Measurements from ENCODE around the gene ZNF697.
"Not testable (repeated sequence)": the region's sequence is repeated elsewhere in the genome, so short reads cannot be mapped to it uniquely, and the experiment has no call there.

Gene ZNF697

GRCh38 chr1:119647734-119648619 lies at the start of gene ZNF697:
ZNF697 (minus strand) TSS chr1:119648266; CDS start chr1:119626100, 22,166 bp downstream.
- peak; percentile 5 for DNase-seq (ENCODE audit: low spot score)

GRCh38 chr1:119697598-119697997 lies 49.5 kb upstream of the ZNF697 start:
- DNase-seq (ENCODE audit: low spot score): no peak

GRCh38 chr1:119696863-119697262 lies 48.8 kb upstream of the ZNF697 start:
- DNase-seq (ENCODE audit: low spot score): not testable (repeated sequence)

DNA sequence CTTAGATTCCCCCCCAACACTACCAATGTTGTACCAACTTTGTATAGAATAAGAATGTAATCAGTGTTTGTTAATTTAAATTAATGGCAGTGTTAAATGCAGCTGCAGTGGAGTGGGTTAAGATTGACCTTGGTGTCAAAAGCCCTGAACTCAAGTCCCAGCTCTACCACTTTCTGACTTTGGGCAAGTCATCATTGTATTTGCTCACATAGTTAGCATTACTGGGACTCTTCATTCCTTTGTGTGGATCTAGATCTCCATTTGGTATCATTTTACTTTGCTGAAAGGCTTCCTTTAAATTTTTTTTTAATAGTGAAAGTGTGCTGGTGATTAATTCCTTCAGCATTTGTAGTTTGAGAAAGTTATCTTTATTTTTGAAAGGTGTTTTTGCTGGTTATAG lies 41.4 kb upstream of the ZNF697 start:
- no peak for DNase-seq (ENCODE audit: low spot score)

- DNase-seq (ENCODE audit: low spot score): no peak
Measured at GRCh38 chr1:119688810-119689209, 40.7 kb upstream of the ZNF697 start.

DNA sequence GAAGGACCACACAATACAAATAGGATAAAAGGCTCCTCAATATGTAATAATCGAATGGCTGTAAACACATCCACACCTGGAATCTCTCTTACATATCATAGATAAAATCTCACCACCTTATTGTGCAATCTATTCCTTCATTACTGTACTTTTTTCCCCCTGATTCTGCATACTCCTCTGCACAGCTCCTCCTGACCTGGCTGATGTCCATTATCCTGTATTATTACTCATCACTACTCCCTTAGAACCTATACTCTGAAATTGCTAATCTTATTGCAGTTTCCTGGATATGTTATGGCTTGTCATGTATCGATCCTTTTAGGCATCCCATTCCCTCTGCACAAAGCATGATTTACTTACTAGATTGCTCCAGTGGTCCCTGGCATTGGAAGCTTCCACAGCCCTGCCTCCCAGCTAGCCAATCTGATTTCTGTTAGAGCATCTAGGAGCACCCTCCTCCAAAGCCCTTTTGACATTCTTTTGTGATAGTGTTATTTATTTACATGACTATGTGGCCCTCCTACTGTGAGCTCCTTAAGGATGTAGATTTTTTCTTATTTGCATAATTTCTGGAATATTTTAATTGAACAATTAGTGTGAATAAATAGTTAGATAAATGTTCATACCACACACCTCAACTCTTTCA lies 39.5 kb upstream of the ZNF697 start:
- no peak for DNase-seq (ENCODE audit: low spot score)

- no peak for DNase-seq (ENCODE audit: low spot score)
Measured at GRCh38 chr1:119686661-119687060, 38.6 kb upstream of the ZNF697 start.

DNA sequence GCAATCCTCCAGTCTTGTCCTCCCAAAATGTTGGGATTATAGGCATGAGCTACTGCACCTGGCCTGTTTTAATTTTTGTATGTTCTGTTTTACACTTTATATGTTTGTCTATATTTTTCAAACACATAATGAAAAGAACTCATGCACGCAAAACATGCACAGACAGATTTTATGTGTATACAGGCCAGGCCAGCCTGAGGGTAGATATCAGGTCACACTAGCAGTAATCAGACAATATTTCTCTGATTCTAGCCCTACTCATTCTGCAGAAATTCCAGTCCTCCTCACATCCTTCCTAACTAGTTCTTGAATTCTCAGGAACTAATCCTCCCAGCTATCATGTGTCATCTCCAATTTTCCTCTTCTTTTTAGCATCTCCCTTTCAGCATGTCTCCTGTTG lies 35.8 kb upstream of the ZNF697 start:
- DNase-seq (ENCODE audit: low spot score): no peak

DNA sequence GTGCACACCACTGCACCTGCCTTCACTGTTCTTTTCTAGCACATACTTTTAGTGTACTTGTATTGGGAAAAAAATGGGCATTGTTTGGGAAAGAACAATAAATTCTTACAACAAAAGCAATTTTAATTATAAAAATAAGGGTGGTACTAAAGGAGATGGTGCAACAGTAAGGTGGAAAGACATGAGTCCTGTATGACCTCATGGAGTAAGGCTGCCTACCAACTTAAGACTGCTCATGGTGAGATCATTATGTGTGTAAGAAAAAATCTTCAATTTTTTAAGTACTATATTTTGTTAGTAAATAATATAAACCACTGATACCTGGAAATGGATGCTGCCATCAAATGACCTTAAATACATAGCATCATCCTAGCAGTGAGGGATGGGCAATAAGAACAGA lies 34.1 kb upstream of the ZNF697 start:
- DNase-seq (ENCODE audit: low spot score): no peak

DNA sequence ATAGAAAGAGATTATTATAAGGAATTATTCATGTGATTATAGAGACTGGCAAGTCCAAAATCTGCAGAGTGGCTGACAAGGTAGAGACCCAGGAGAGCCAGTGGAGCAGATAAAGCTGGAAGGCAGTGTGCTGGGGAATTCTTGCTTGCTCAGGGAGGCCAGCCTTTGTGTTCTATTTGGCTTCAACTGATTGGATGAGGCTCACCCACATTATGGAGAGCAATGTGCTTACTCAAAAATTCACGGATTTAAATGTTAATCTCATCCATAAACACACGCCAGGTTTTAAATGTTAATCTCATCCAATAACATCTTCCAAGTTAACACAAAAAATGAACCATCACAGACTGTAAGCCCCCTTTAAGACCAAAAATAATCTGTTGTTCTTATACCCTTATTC lies 33.5 kb upstream of the ZNF697 start:
- no peak for DNase-seq (ENCODE audit: low spot score)

GRCh38 chr1:119680723-119681122 lies 32.7 kb upstream of the ZNF697 start:
- DNase-seq (ENCODE audit: low spot score): no peak

DNA sequence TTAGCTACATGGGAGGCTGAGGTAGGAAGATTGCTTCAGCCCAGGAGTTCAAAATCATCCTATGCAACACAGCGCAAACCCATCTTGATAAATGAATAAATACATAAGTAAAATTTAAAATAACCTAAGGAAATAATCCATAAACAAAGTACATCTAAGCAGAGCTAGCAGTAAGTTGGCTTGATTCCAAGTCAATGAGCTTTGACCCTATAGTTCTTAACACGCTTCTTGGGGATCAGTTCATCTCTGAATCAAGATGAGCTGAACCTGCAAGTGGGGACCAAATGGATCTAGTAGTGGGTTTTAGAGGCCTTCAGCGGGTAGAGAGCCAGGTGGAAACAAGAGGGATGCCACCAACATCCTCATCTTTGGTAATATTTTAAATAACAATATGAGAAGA lies 32.1 kb upstream of the ZNF697 start:
- no peak for DNase-seq (ENCODE audit: low spot score)

GRCh38 chr1:119679223-119679622 lies 31.2 kb upstream of the ZNF697 start:
- DNase-seq (ENCODE audit: low spot score): no peak

DNA sequence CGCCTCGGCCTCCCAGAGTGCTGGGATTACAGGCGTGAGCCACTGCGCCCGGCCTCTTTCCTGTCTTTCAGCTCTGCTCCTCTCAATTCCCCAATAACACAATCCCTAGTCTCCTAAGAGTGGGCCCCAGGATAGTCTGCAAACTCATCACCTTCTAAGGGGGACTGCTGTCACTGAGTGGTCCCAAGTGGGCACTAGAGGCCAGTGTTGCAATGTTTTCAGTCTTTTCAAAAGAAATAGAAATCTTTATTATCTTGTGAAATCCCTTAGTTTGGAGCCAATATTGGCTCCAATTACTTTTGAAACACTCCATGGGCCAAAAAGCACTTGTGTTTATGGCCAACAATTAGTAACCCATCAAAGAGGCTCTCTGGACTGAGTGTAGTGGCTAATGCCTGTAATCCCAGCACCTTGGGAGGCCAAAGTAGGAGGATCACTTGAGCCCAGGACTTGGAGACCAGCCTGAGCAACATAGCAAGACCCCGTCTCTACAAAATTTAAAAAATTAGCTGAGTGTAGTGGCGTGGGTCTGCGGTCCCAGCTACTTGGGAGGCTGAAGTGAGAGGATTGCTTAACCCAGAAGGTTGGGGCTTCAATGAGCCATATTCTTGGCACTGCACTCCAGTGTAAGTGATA lies 28.6 kb upstream of the ZNF697 start:
- DNase-seq (ENCODE audit: low spot score): no peak

DNA sequence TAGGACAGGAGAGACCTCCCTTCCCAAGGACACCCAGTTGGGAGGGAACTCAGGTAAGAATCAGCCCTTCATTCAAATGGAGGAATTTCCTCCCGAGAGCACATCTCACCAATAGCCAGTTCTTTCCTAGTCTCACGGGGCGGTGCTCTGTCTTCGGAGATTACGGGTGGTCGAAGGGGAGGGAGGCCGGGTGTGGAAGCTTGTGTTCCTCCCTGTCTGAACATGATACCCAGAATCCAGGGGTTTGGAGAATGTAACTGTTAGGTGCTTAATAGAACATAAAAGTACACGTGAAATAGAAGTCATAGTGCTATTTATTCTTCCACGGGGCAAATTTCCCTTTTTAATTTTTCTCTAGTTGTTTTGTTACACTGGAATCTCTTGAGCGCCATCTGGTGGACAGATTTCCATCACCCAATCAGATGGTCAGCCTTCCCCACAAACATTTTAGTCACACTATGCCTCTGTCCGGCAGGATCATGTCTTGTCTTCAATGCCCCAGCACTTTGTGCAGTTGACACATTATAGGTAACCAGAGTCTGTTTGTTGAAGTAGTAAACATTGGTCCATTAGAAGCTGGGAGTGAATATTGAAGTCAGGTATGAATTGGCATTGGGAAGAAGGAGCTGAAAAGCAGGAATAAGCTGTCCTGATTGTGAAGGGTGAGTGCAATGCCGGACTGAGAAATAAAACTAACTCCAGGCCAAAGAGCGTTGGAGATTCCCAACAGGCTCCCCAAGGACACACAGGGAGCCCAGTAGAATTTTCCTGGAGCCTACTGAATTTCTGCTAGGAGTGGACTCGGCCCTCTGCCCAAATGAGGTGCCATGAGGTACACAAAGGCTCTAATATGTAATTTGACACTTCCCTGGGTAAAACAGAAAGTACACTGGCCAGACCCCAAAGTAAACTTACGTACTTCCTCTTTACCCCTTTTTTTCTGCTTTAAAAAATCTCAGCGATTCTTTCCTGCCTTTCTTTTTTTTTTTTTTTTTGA lies 27.6 kb upstream of the ZNF697 start:
- DNase-seq (ENCODE audit: low spot score): peak; percentile 68

DNA sequence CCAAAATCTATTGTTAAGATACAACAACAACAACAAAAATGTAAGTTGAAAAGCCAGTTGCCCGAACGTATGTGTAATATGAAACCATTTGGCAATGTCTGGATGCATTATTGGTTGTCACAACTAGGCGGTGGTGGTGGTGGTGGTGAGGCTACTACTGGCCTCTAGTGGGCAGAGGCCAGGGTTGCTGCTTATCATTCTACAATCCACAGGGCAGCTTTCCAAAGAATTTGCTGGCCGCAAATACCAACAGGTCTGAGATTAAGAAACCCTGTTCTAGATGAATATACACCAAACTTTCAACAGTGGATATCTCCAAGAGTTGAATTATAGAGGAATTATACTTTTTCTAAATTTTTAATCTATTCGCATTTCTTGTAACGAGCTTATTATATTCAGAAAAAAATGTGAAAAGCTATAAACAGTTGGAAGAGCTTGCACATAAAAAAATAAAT lies 26.8 kb upstream of the ZNF697 start:
- DNase-seq (ENCODE audit: low spot score): peak; percentile 47

- DNase-seq (ENCODE audit: low spot score): no peak
Measured at GRCh38 chr1:119674111-119674526, 26.1 kb upstream of the ZNF697 start.

- no peak for DNase-seq (ENCODE audit: low spot score)
Measured at GRCh38 chr1:119673171-119673940, 25.3 kb upstream of the ZNF697 start.

GRCh38 chr1:119670898-119671297 lies 22.8 kb upstream of the ZNF697 start:
- DNase-seq (ENCODE audit: low spot score): no peak

DNA sequence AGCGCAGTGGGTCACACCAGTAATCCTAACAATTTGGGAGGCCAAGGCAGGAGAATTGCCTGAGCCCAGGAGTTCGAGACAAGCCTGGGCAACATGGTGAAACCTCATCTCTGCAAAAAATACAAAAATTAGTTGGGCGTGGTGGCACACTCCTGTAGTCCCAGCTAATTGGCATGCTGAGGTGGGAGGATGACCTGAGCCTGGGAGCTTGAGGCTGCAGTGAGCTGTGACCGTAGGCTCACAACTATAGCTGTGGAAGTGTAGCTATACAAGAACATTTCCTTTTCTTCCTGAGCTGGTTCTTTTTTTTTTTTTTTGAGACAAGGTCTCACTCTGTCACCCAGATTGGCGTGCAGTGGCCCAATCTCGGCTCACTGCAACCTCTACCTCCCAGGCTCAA lies 19.1 kb upstream of the ZNF697 start:
- DNase-seq (ENCODE audit: low spot score): no peak

DNA sequence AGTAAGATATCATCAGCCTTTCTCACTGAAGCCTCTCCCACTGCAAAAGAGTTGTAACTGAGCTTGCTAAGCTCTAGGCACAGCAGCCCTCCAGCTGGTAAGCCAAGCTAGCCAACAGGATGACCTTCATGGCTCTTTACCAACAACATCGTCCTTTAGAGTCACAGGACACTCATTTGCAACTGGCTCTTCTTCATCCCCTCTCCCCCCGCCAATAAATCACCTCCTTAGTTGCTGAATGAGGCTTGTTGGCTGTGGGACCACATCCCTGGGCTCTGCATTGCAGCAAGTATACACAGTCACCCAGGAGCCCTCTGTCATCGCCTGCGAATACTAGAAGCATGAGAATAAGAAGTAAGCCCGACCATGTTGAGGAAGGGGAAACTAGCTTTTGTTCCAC lies 16.0 kb upstream of the ZNF697 start:
- no peak for DNase-seq (ENCODE audit: low spot score)
